BE2C (cell line): ENCODE data around the gene MLPH.

Experiments used
- DNase-seq: peaks from one replicate; pipeline ENCODE4 v3.0.0-alpha.2; 2020
- H3K27me3 ChIP-seq: fragments of 250-450 bp; sonication (Bioruptor Pico); 2 replicates; pipeline ENCODE4 v1.5.1; 2020; ENCODE audit warnings: mild to moderate bottlenecking
- H3K36me3 ChIP-seq: fragments of 250-450 bp; sonication (Bioruptor Pico); 2 replicates; pipeline ENCODE4 v1.5.1; 2020; ENCODE audit warnings: mild to moderate bottlenecking
- H3K4me1 ChIP-seq: fragments of 250-450 bp; sonication (Bioruptor Pico); 2 replicates; pipeline ENCODE4 v1.5.1; 2020
- H3K4me3 ChIP-seq: 2 replicates; pipeline ENCODE4 v1.5.1; 2011; ENCODE audit warnings: low read depth, low read length
- H3K9me3 ChIP-seq: fragments of 250-450 bp; sonication (Bioruptor Pico); 2 replicates; pipeline ENCODE4 v1.5.1; 2020
- CTCF ChIP-seq: IDR thresholded peaks from 2 replicates; pipeline ENCODE4 v1.5.1; 2012; ENCODE audit warnings: mild to moderate bottlenecking, low read depth, low read length

MLPH gene

GRCh38 chr2:237536083-237536415, 49.0 kb downstream of the MLPH start:
- Histone ChIP-seq H3K27me3 (no peaks in the 10 kb centered on the region), H3K9me3 (no peaks in the 10 kb centered on the region), H3K36me3 (no peaks in the 10 kb centered on the region), H3K4me3 (no peak overlapping the region), H3K4me1 (no peaks in the 10 kb centered on the region)
- TF ChIP-seq CTCF = no peak
- no peak for DNase-seq

GRCh38 chr2:237536617-237537016, 49.6 kb downstream of the MLPH start:
- no peak for DNase-seq
- Histone ChIP-seq H3K27me3 (no peaks in the 10 kb centered on the region), H3K4me1 (no peaks in the 10 kb centered on the region), H3K9me3 (no peaks in the 10 kb centered on the region), H3K36me3 (no peaks in the 10 kb centered on the region), H3K4me3 (no peak overlapping the region)
- TF ChIP-seq CTCF = no peak

- TF ChIP-seq CTCF = no peak
- Histone ChIP-seq H3K36me3 (no peaks in the 10 kb centered on the region), H3K4me3 (no peak overlapping the region), H3K4me1 (no peaks in the 10 kb centered on the region), H3K27me3 (no peaks in the 10 kb centered on the region), H3K9me3 (no peaks in the 10 kb centered on the region)
- no peak for DNase-seq
Observed at GRCh38 chr2:237538001-237538720, 51.1 kb downstream of the MLPH start.

GRCh38 chr2:237538901-237539300, 51.9 kb downstream of the MLPH start:
- H3K4me3 ChIP-seq = no peak overlapping the region
- no peaks in the 10 kb centered on the region for H3K9me3 ChIP-seq
- DNase-seq = no peak
- H3K4me1 ChIP-seq = no peaks in the 10 kb centered on the region
- no peaks in the 10 kb centered on the region for H3K36me3 ChIP-seq
- TF ChIP-seq CTCF = no peak
- H3K27me3 ChIP-seq = no peaks in the 10 kb centered on the region

- H3K36me3 ChIP-seq = no peaks in the 10 kb centered on the region
- no peak for TF ChIP-seq CTCF
- no peaks in the 10 kb centered on the region for H3K27me3 ChIP-seq
- H3K4me1 ChIP-seq = no peaks in the 10 kb centered on the region
- H3K4me3 ChIP-seq = no peak overlapping the region
- H3K9me3 ChIP-seq = no peaks in the 10 kb centered on the region
- DNase-seq = no peak
Observed at GRCh38 chr2:237539681-237540080, 52.6 kb downstream of the MLPH start.

GRCh38 chr2:237540223-237540775, 53.2 kb downstream of the MLPH start:
- H3K27me3 ChIP-seq = no peaks in the 10 kb centered on the region
- H3K4me1 ChIP-seq = no peaks in the 10 kb centered on the region

More at GRCh38 chr2:237540223-237540775, 53.2 kb downstream of the MLPH start:
- H3K4me3 ChIP-seq = no peak overlapping the region
- no peaks in the 10 kb centered on the region for H3K36me3 ChIP-seq
- H3K9me3 ChIP-seq = no peaks in the 10 kb centered on the region
- no peak for DNase-seq
- no peak for TF ChIP-seq CTCF
